ENCODE measurements around the gene DERL3.
"Not testable (repeated sequence)": the region's sequence is repeated elsewhere in the genome, so short reads cannot be mapped to it uniquely, and the experiment has no call there.

The DERL3 gene

GRCh38 chr22:23838681-23839468, at the start of gene DERL3:
TSS of gene DERL3 (minus strand) at chr22:23839006. CDS start at chr22:23838987, 19 bp downstream.
- peak; percentile 98 for DNase-seq

GRCh38 chr22:23884140-23884539, 45.3 kb upstream of the DERL3 start:
- DNase-seq, result no peak

DNA sequence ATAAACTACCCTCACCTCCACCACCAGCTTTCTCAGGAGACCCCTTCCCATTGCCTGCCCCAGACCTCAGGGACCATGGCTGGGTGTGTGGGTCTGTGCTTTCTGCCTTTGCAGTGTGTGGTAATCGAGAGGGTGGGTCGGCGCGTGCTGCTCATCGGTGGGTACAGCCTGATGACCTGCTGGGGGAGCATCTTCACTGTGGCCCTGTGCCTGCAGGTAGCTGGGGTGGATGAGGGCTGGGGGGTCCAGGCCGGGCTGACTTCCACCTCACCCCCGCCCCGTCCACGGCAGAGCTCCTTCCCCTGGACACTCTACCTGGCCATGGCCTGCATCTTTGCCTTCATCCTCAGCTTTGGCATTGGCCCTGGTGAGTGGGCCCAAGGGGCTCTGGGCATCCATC, 44.9 kb upstream of the DERL3 start:
- no peak for DNase-seq

GRCh38 chr22:23882370-23882769, 43.6 kb upstream of the DERL3 start:
- no peak for DNase-seq

- no peak for DNase-seq
Observed at GRCh38 chr22:23878219-23878618, 39.4 kb upstream of the DERL3 start.

GRCh38 chr22:23877566-23877965, 38.8 kb upstream of the DERL3 start:
- DNase-seq, result no peak

GRCh38 chr22:23875801-23876200, 37.0 kb upstream of the DERL3 start:
- no peak for DNase-seq

DNA sequence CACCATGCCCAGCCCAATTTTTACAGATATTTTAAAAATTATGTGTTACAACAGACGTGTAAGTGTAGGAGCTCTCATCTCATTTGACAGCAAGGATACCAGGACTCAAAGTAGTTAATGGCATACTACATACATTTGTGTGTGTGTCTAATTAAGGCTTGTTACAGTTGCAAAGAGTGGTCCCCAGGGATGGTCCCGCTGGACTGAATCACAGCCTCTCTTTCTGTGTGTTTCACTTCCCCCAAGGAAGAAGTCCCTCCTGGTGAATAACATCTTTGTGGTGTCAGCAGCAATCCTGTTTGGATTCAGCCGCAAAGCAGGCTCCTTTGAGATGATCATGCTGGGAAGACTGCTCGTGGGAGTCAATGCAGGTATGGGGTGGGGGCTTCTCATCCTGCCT, 36.1 kb upstream of the DERL3 start:
- no peak for DNase-seq

DNA sequence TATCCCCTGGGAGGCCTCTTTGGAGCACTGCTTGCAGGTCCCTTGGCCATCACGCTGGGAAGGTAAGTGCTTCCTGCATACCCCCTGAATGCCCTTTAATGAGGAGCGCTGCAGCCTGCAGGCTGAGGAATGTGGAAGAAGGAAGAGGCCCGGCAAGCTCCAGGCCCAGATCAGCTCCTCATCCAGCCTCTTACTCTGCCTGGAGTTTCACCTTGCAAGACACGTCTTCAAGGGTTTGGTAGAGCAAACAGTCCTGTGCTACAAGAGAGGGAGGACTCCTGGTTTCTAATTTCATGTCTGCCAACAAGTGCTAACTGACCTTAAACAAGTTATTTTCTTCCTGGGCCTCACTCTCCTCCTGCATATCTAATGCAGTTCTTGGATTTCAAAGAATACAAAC, 29.8 kb upstream of the DERL3 start:
- no peak for DNase-seq

DNA sequence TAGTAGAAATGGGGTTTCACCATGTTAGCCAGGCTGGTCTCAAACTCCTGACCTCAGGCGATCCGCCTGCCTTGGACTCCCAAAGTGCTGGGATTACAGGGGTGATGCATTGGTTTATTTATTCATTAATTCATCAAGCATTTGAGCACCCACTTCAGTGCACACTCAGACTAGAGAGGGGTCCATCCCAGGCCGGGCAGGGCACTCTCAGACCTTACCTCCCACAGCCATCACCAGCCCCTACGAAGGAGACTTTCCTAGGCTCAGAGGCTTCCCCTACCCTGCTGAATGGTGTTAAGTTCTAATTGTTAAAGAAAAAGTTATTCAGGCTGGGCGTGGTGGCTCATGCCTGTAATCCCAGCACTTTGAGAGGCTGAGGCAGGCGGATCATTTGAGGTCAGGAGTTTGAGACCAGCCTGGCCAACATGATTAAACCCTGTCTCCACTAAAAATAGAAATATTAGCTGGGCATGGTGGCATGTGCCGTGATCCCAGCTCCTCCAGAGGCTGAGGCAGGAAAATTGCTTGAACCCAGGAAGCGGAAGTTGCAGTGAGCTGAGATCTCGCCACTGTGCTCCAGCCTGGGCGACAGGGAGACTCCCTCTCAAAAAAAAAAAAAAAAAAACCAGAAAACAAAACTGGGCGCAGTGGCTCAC, 25.8 kb upstream of the DERL3 start:
- DNase-seq, result not testable (repeated sequence)

DNA sequence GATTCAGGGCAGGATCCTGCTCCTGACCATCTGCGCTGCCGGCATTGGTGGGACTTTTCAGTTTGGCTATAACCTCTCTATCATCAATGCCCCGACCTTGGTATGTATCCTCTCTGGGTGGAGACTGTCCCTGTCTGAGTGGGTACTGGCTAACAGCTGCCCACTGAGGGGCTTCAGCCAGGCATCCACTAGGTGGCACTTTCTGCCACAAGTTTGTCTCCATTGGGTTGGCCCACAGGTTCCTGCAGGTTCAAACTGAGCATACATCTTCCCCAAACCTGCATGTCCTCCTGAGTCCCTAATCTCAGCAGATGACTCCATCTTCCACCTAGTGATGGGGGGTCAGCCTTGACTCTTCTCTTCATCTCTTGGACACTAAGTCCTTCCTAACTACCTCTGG, 23.3 kb upstream of the DERL3 start:
- DNase-seq, result peak; percentile 37

- not testable (repeated sequence) for DNase-seq
Observed at GRCh38 chr22:23860187-23860586, 21.4 kb upstream of the DERL3 start.

DNA sequence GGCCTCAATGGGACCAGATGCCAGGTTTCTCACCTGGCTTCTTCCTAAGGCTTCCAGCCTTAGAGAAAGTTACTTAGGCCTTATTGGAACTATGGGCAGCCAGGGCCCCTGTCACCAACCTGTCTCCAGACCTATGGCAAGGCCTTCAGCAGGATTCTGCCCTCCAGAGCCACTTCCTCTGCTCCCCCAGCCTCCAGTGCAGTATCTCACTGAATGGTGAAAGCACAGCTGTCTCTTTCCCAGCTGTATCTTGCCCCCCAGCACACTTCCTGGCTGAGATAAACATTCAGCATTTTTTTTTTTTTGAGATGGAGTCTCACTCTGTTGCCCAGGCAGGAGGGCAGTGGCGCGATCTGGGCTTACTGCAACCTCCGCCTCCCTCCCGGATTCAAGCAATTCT, 20.4 kb upstream of the DERL3 start:
- no peak for DNase-seq

DNA sequence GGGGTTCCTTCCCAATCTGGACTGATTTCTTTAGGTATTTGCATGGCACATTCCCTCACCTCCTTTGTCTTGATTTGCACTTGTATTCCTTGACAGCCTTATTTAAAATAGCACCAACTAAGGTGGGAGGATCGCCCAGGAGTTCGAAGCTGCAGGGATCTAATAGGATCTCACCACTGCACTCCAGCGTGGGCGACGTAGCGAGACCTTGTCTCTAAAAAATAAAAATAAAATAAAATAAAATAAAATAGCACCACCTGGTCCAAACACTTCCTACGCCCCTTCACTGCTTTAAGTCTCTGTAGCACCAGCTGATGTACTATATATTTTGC, 19.6 kb upstream of the DERL3 start:
- DNase-seq, result no peak

DNA sequence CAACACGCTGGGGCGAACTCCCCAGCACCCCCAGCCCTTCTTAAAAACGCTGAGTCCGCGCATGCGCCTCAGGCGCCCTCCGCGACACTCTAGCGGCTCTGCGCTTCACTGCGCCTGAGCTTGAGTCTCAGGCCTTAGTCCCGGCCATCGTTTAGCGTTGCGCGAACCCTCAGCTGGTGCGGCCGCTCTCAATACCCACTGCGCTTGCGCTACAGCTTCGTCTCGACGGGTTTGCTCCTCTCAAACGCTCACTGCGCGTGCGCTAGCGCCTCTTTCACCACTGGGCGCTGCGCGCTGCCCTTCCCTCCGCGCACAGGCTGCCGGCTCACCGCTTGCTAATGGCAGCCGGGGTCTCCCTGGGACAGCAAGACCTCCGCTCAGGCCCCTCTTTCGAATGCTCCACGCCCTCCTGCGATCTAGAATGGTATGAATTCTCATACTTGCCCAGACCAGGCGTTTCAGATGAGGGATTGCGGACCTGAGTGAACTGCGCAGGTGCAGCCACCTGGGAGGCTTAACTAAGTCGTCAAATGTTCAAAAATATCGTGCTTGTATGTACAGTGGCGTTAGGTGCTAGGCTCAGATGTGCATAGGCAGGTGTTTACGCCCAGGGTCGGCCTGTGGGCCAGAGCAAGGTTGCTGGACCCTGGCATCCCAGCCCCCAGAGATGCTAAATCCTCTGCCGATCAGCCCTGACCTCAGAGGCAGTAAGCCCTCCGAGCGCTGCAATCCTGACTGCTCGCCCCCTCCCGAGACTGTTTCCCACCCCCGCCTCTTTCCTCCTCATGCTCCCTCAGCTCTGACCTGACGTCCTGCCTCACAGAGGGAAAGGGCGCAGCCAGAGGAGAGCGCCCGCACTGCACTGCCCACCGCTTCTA, 19.0 kb upstream of the DERL3 start, which contains the start of gene SLC2A11:
Gene SLC2A11 (plus strand): TSS at position 270 of the 878 bp plus-strand sequence. CDS start 125 bp downstream, at position 395.
- DNase-seq, result peak; percentile 100

GRCh38 chr22:23856721-23857605, 18.2 kb upstream of the DERL3 start:
- DNase-seq, result peak; percentile 35

DNA sequence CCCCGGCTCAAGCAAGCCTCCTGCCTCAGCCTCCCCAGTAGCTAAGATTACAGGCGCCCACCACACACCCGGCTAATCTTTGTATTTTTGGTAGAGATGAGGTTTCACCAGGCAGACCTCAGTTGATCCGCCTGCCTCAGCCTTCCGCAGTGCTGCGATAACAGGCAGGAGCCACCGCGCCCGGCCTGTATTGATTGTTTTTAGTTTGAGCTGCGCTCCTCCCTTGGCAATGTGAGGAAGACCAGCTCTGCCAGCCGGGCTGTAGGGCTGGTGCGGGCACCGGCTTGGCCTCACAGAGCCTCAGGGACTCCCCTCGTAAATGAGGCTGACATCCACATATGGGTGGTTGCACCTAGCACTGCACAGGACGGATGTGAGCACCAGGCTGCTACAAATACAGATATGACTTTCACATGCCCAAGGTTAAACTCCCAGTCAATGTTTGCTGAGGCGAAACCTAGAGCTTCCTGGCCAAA, 11.4 kb upstream of the DERL3 start:
- no peak for DNase-seq

DNA sequence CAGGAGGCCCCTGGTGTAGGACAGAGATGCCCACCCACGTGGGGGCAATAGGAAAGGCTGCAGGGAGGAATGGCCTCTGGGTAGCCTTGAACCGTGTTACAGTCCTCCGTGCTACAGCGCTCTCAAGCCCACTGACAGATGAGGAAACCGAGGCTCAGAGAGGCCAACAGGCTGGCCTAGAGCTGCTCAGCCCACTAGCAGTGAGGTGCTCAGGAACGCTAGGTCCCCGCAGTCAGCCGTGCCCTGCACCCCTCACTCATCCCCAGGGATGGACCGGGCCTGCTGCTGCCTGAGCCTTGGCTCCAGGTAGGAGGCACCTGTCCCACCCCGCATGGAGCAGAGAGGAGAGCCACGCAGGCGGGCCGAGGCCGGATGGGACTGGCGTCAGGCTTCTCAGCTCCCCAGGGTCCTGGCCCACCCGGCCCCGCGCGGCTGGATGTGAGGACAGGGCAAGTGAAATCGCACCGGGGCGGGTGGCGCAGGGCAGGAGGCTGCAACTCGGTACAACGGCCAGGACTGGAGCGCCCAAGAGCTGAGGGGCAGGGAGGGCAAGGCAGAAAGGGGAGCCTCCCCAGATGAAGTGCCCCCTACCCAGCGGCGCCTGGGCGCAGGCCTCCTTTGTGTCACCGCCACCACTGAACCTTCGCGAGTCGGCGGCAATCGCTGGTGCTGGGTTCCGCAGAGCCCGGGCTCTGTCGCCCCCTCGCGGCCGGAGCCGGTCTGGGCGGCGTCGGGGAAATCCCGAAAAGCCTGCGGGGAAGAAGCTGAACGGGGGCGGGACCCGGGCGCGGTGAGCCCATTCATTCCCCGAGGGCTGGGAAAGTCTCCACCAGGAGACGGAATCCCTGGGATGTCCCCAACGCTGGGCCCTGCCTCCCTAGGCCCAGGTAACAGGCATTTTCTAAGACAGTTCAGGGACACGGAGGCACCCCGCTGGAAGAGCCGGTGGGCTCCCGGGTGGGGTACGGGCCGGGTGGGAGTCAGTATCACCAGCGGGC, 10.5 kb upstream of the DERL3 start:
- peak; percentile 89 for DNase-seq

- DNase-seq, result no peak
Observed at GRCh38 chr22:23847991-23848864, 9.4 kb upstream of the DERL3 start.
